ENCODE measurements around the gene STAB2.

The STAB2 gene

DNA sequence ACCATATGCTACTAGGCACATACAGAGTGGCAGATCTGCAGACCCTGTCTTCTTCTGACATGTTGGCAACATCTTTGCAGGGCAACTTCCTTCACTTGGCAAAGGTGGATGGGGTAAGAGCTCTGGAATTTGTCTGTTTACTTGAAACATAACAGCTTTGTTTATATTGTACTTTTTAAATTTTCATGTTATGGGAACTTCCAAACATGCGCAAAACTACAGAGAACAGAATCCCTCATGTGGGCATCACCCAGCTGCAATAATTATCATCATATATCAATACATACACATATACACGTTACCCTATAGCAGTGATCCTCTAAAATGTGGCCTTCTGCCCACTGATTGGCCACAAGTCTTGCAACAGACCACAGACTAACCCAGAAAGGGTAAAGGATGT is 103.4 kb downstream of the STAB2 start:
- DNase-seq (ENCODE audit: low read depth in 3 of 3) = no peak

DNA sequence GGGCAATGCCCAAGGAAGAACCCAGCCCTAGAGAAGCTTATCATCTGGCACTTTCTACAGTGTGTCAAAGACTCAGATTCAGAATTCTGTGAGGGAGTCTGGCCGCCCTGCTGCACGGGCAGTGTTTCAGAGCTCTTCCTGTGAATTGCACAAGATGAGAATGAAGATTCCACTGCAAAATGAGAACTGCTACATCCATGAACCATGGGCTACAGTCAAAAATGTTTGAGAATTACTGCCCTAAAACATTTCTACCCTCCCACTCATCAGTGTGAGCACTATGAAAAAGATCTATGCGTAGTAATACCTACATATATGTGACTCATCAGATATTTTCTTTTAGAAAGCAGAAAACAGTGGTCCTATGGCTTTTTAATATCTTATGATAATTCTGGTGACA is 104.0 kb downstream of the STAB2 start:
- no peak for DNase-seq (ENCODE audit: low read depth in 3 of 3)

DNA sequence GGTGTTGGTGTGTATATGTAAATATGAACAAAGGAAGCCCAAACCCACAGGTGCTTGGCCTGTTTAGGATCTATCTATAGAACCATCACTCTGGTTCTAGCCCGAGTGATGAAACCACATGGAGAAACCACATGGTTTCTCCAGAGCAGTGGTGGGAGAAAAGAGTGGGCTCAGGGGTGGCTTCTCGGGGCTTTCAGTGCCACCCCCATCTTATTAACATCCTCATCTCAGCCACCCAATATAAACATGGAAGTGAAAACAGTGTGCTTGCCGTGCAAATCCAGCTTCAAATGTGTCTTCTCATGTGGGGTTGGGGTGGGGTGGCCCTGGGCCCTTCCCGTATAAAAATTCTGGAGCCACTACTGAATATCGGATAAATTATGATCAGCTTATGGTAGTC is 109.0 kb downstream of the STAB2 start:
- DNase-seq (ENCODE audit: low read depth in 3 of 3) = no peak

DNA sequence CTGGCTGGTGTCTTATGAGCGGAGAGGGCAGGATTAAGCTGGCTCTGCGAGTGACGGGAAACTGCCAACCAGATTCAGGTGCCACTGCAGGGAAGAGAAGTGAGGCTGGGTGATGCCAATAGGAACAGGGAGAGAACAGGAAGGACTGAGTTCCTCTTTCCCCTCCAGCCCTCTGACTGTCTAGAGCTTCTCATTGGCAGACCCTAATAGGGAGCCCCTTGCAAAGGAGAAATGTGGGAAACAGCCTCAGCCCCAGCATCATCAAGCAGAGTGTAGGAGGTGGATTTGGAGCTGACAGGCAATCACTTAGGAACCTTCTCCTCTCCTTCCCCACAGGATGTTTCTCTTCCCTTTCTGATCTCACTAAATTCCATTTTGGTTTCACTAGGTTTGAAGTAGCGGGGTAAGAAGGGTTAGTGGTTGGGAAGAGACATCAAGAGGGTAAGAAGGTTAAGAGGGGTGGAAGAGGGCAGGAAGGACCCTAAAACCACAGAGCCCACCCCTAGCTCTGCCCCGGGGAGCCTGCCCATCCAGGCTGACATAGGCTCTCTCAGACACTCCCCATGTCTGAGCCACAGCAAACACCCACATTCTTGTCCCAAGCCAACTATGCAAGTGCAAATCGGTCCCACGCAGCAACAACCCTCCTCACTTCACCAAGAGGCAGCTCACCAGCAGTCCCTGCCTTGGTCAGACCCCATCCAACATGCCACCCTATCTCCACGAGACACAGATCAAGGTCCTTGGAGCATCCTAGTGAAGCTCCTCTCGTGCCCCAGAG is 111.1 kb downstream of the STAB2 start:
- no peak for DNase-seq (ENCODE audit: low read depth in 3 of 3)

DNA sequence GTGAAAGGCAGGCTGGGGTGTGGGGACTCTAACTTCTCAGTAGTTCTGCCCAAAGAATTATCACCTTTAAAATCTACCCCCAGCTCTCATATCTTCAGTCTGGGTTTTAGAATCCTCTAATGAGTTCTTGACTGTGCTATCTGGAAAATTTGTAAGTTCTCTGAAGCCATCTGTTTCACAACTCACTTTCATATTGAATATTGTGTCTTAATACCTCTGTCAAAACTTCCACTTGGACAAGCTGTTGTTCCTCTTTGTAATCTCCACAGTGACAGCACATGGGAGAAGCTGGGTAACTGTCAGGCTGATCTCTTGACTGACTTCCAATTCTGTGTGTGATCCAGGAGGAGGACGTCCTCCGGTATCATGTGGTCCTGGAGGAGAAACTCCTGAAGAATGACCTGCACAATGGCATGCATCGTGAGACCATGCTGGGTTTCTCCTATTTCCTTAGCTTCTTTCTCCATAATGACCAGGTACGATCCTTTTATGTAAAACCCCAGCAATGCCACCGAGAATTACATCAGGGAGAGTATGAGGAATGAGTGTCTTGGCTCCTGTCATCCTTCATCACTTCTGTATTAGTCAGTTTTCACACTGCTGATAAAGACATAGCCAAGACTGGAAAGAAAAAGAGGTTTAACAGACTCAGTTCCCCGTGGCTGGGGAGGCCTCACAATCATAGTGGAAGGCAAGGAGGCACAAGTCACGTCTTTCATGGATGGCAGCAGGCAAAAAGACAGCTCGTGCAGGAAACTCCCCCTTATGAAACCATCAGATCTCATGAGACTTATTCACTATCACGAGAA is 111.9 kb downstream of the STAB2 start:
- no peak for DNase-seq (ENCODE audit: low read depth in 3 of 3)

DNA sequence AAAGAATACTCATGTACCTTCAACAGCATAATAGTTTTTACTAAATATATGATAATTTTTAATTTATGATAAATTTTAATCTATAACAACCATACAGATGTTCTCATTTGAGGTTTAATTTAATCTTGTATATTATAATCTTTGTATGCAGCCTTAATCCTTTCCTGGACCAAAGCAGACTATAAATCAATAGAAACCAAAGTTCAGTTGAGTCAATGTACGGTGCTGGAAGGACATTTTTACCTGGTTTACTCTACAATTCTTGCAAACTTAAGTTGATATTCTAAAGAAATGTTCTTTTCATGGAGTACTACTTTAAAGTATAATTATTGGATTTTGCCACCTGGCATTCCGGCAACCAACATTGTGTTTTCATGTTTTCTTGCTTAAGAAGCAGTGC is 118.0 kb downstream of the STAB2 start:
- no peak for DNase-seq (ENCODE audit: low read depth in 3 of 3)

GRCh38 chr12:103705927-103706326 is 118.9 kb downstream of the STAB2 start:
- DNase-seq (ENCODE audit: low read depth in 3 of 3) = no peak

DNA sequence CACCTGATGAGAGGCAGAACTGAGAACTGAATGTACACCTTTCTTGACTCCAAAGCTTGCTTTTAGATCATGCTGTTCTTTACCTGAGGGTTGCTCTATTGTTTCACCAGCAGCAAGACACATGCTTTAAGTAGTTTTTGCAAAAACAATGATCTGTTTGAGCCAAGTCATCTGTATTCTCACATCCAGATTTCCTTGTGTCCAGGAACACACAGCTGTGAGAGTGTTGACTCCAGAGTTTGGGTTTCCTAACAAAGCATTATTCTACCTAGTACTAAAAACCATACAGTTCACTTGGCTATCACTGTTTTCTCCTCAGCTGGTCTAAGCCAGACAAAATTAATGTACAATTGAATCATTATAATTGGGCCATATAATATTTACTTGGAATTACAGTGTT is 120.4 kb downstream of the STAB2 start:
- DNase-seq (ENCODE audit: low read depth in 3 of 3) = no peak

GRCh38 chr12:103710544-103710943 is 123.5 kb downstream of the STAB2 start:
- no peak for DNase-seq (ENCODE audit: low read depth in 3 of 3)

DNA sequence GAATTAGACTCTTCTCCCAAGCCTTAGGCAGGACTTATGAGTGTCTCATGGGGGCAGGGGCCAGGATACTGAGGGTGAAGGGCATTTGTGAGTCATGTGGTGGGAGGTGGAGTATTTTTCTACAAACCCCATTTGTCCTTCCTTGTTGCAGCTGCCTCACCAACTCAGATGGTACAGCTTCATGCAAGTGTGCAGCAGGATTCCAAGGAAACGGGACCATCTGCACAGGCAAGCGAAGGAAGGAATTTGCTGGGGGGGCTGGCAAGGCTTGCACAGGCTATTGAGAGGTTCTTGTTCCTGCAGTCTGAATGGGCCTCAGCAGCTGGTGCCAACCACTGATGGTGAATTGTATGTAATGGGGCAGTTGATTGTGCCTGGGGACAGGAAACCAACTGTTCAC is 125.1 kb downstream of the STAB2 start:
- DNase-seq (ENCODE audit: low read depth in 3 of 3) = no peak

- no peak for DNase-seq (ENCODE audit: low read depth in 3 of 3)
Measured at GRCh38 chr12:103715494-103715893, 128.4 kb downstream of the STAB2 start.

DNA sequence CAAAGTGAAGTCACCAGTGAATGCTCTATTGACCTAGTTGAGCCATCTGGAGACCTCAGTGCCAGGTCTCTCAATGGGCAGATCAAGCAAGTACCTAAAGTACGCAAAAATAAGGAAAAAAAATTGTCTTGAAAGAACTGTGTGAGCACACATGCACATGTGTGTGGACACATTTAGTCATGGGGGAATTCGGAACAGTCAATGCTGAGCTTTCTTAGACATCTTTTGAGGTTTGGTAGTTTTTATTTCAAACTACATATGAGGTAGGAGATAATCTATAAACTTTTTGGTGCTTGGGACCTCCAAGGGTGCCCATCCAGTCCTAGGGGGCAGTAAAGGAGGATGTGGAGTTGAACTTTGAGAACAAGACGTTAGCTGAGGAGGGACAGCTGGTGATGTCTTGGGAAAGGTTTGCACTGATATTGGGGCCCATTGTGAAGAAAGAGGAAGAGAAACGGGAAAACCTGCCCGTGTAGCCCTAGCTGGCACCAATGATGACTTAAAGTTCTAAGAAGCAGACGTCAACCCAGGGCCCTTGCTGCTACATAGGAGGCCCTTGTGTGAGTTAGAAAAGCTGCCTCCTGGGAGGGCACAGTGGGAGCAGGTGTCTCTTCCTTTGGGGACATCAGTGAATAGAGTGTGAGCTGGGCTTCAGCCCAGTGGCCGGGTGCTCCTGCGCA is 129.6 kb downstream of the STAB2 start:
- DNase-seq (ENCODE audit: low read depth in 3 of 3) = no peak

DNA sequence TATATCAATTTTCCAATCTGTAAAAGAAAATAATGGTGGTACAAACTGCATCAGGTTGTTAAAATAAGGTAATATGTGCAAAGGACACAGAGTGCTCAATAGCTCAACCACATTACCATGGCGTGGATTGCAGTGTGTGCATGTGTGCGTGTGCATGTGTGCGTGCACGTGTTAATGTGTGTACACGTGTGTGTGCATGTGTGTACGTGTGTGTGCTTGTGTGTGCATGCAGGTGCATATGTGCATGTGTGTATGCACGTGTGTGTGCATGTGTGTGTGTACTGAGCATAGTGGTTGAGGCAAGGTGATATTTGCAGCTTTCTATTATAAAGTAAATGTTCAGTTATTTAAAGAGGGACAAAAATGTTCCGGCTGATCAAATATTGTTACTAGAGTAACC is 138.3 kb downstream of the STAB2 start:
- no peak for DNase-seq (ENCODE audit: low read depth in 3 of 3)

DNA sequence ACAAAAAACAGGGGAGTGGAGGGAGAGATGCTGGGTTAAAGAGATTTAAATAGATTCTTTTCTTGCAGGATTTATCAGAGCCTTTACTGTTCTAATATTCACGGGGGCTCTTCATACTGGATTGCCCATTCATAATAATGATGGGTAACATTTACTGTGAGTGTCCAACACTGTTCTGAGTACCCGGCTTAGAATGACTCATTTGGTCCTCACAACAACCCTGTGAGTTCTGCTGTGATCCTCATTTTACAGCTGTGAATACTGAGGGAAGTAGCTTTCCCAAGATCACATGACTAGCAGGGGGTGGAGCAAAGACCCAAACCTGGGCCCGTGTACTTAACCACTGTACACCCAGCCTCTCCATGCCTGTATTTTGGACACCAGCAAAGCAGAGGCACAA is 140.6 kb downstream of the STAB2 start:
- DNase-seq (ENCODE audit: low read depth in 3 of 3) = no peak

- no peak for DNase-seq (ENCODE audit: low read depth in 3 of 3)
Measured at GRCh38 chr12:103728323-103728722, 141.2 kb downstream of the STAB2 start.

DNA sequence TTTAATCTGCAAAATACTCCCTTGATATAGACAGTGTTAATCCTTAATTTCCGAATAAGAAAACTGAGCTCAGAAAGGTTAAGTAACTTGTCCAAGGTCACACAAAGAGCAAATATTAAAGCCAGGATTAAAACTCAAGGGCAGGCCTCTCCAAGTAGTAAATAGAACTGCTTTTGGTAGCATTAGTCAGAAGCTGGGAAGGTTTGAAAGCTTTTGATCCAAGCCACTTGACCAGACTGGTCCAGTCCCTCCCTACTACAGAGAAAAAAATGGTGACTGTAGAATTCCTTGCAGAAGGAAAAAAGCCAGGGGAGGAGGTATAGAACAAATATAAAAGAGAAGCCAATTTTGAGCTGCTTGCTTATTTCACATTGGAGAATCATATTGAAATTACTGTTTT is 142.4 kb downstream of the STAB2 start:
- DNase-seq (ENCODE audit: low read depth in 3 of 3) = no peak

DNA sequence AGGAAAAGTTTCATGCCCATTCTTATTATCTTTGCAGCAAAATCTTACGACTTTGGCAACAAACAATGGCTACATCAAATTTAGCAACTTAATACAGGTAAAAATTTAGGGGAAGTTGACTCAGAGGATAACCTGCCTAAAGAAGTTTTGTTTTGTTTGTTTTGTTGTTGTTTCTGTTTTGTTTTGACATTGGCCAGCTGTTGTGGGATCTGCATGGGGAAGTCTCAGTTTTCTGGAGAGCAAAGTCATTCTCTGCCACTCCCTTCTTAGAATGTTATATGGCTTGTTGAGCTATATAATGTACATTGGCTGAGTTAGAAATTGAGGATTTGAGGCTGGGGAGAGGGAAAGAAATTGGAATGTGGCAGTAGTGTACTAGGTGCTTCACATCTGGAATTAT is 144.5 kb downstream of the STAB2 start:
- DNase-seq (ENCODE audit: low read depth in 3 of 3) = no peak

- no peak for DNase-seq (ENCODE audit: low read depth in 3 of 3)
Measured at GRCh38 chr12:103734863-103735262, 147.8 kb downstream of the STAB2 start.

DNA sequence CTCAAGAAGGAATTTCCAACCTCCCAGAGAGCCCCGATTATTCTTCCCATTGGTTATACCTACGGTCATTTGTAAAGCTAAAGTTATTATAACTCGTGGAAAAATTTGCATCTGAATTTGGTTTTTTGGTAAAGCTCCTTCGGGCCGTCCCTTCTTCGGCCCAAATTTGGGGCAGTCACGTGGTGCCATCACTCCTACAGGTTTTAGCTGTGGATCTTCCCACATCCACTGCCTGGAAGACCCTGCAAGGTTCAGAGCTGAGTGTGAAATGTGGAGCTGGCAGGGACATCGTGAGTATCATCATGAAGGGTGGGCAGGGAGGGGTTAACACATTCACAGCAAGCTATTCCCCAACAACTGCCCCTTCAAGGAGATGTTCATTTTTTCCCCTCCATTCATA is 148.2 kb downstream of the STAB2 start:
- DNase-seq (ENCODE audit: low read depth in 3 of 3) = no peak

DNA sequence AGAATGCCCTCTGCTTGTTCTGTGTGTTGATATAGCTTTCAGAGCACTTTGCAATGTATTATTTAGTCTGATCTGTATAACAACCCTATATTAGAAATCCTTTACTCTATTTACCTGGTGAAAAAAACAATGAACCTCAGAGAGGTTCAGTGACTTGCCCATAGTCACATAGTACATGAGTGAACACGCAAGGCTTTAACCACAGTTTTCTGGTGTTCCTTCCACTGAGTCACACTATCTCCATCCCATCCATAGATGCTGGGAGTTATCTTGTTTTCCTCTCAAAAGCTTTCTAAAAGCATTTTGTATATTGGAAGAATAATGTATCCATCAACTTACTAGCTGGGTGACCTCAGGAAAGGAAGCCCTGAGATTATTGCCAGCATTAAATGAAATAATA is 149.5 kb downstream of the STAB2 start:
- no peak for DNase-seq (ENCODE audit: low read depth in 3 of 3)

- no peak for DNase-seq (ENCODE audit: low read depth in 3 of 3)
Measured at GRCh38 chr12:103737881-103738280, 150.8 kb downstream of the STAB2 start.

- DNase-seq (ENCODE audit: low read depth in 3 of 3) = no peak
Measured at GRCh38 chr12:103742349-103742932, 155.4 kb downstream of the STAB2 start.
